Embryonic facial prominence (tissue), 1 donor: ENCODE results near the gene POP4.
A peak's percentile ranks its signal among the peaks of the same experiment; 100 is the strongest.
"Not testable (repeated sequence)": the region's sequence is repeated elsewhere in the genome, so short reads cannot be mapped to it uniquely, and the experiment has no call there.

Experiments
- DNase-seq: peaks from one replicate; pipeline ENCODE4 v3.0.0-alpha.2; 2016; ENCODE audit errors: extremely low spot score

The POP4 gene

GRCh38 chr19:29610574-29611271 lies 4.6 kb downstream of the POP4 start:
- DNase-seq = peak; percentile 46

GRCh38 chr19:29612121-29612520 lies 6.0 kb downstream of the POP4 start:
- DNase-seq = no peak

- no peak for DNase-seq
Observed at GRCh38 chr19:29612801-29613595, 6.9 kb downstream of the POP4 start.

- no peak for DNase-seq
Observed at GRCh38 chr19:29614046-29614445, 8.0 kb downstream of the POP4 start.

GRCh38 chr19:29614780-29615179 lies 8.7 kb downstream of the POP4 start:
- no peak for DNase-seq

- DNase-seq = no peak
Observed at GRCh38 chr19:29615891-29616425, 9.9 kb downstream of the POP4 start.

- no peak for DNase-seq
Observed at GRCh38 chr19:29616541-29616940, 10.5 kb downstream of the POP4 start.

GRCh38 chr19:29617366-29618266 lies 11.5 kb downstream of the POP4 start:
- DNase-seq = no peak

- DNase-seq = no peak
Observed at GRCh38 chr19:29618434-29618833, 12.4 kb downstream of the POP4 start.

GRCh38 chr19:29618871-29619270 lies 12.8 kb downstream of the POP4 start:
- no peak for DNase-seq

- no peak for DNase-seq
Observed at GRCh38 chr19:29620931-29621351, 14.9 kb downstream of the POP4 start.

GRCh38 chr19:29622166-29623070 lies 16.3 kb downstream of the POP4 start:
- no peak for DNase-seq

- DNase-seq = no peak
Observed at GRCh38 chr19:29623726-29624488, 17.8 kb downstream of the POP4 start.

- no peak for DNase-seq
Observed at GRCh38 chr19:29624489-29625185, 18.6 kb downstream of the POP4 start.

- DNase-seq = no peak
Observed at GRCh38 chr19:29625186-29625651, 19.1 kb downstream of the POP4 start.

- DNase-seq = no peak
Observed at GRCh38 chr19:29626386-29626785, 20.3 kb downstream of the POP4 start.

GRCh38 chr19:29626832-29627231 lies 20.7 kb downstream of the POP4 start:
- DNase-seq = not testable (repeated sequence)

- no peak for DNase-seq
Observed at GRCh38 chr19:29628661-29629385, 22.7 kb downstream of the POP4 start.
